Type B pancreatic cell (in vitro differentiated cells): ENCODE measurements around the gene MCTP1. TPM values are rescaled to one million over a fixed set of nuclear protein-coding genes. Genes with fewer than 3 reads are reported as not detected.

Experiments used
- DNase-seq: peaks from one replicate; pipeline ENCODE4 v3.0.0; 2021; ENCODE audit warnings: mixed read lengths; ENCODE audit not compliant: unreplicated experiment; ENCODE audit errors: extremely low spot score
- H3K27ac Mint-ChIP-seq: 2 replicates; pipeline ENCODE4 v1.8.0; 2021; ENCODE audit warnings: mild to moderate bottlenecking, mixed read lengths
- H3K27me3 Mint-ChIP-seq: 2 replicates; pipeline ENCODE4 v1.8.0; 2021; ENCODE audit warnings: mixed read lengths
- H3K36me3 Mint-ChIP-seq: 2 replicates; pipeline ENCODE4 v1.8.0; 2021; ENCODE audit warnings: mixed read lengths
- H3K4me1 Mint-ChIP-seq: one replicate; pipeline ENCODE4 v1.8.0; 2021; ENCODE audit warnings: mixed read lengths; ENCODE audit not compliant: unreplicated experiment
- H3K4me3 Mint-ChIP-seq: 2 replicates; pipeline ENCODE4 v1.8.0; 2021; ENCODE audit warnings: mild to moderate bottlenecking, mixed read lengths
- H3K9me3 Mint-ChIP-seq: 2 replicates; pipeline ENCODE4 v1.8.0; 2021; ENCODE audit warnings: mixed read lengths
- CTCF ChIP-seq: fragments of 200-600 bp; sonication (generic); conservative IDR thresholded peaks from 2 replicates; pipeline ENCODE4 v1.5.0; 2021; ENCODE audit warnings: antibody characterized with exemption, mild to moderate bottlenecking
- total RNA-seq: library from RNA; stranded (reverse); gene quantifications from 2 replicates; pipeline ENCODE4 v1.2.1, GENCODE V29; 2021; ENCODE audit warnings: low replicate concordance

The MCTP1 gene
- total RNA-seq, 1 donor from 2014 or later, result 4.6 TPM

GRCh38 chr5:95105638-95106037 is 179.3 kb downstream of the MCTP1 start:
- Mint-ChIP-seq H3K36me3 (no peaks in the 10 kb centered on the region), H3K9me3 (no peaks in the 10 kb centered on the region), H3K27me3 (no peaks in the 10 kb centered on the region), H3K4me1 (no peaks in the 10 kb centered on the region), H3K4me3 (no peak overlapping the region), H3K27ac (no peak overlapping the region)
- TF ChIP-seq CTCF, result no peak
- no peak for DNase-seq

- no peak overlapping the region for H3K4me3 Mint-ChIP-seq
- no peak overlapping the region for H3K27ac Mint-ChIP-seq
- H3K27me3 Mint-ChIP-seq, result no peaks in the 10 kb centered on the region
- no peaks in the 10 kb centered on the region for H3K4me1 Mint-ChIP-seq
- no peak for TF ChIP-seq CTCF
- no peak for DNase-seq
- H3K36me3 Mint-ChIP-seq, result no peaks in the 10 kb centered on the region
- H3K9me3 Mint-ChIP-seq, result no peaks in the 10 kb centered on the region
Measured at GRCh38 chr5:95102687-95103086, 182.2 kb downstream of the MCTP1 start.

DNA sequence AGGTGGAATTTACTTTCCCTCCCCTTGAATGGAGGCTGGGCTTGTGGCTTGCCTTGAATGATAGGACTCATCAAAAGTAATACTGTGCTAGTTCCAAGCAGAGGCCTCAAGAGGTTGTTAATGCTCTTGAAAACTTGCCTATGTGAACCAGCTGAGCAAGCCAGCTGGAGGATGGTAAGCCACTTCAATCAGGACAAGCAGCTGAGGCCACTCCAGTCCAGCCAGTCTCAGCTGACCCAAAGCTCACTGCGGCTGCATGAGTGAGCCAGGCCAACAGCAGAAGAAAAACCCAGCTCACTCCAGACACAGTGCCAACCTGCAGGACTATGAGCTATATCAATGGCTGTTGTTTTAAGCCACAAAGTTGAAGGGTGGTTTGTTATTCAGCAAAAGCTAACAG is 182.8 kb downstream of the MCTP1 start:
- H3K27ac Mint-ChIP-seq, result no peak overlapping the region

DNA sequence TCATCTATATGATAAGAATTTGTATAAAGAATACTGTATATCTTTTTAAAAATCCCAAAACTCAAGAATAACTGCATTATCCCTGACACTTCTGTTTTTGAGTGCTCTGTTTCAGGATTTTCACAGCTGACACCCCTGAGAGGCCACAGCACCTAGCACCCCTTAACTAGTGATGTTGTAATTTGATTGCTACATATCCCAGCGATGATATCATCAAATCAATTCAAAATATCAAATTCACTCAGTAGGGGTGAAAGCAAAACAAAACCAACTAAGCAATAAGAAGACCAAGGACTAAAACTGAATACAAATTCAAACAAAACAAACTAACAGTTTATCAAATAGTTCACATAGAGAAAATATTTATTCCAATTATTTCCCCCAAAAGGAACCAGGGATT is 184.3 kb downstream of the MCTP1 start:
- Mint-ChIP-seq H3K27ac (no peak overlapping the region), H3K9me3 (no peaks in the 10 kb centered on the region), H3K27me3 (no peaks in the 10 kb centered on the region), H3K4me1 (no peaks in the 10 kb centered on the region), H3K4me3 (no peak overlapping the region), H3K36me3 (no peaks in the 10 kb centered on the region)
- TF ChIP-seq CTCF, result no peak
- DNase-seq, result no peak

More for the DNA sequence above, 182.8 kb downstream of the MCTP1 start:
- Mint-ChIP-seq H3K4me3 (no peak overlapping the region), H3K4me1 (no peaks in the 10 kb centered on the region), H3K36me3 (no peaks in the 10 kb centered on the region), H3K27me3 (no peaks in the 10 kb centered on the region), H3K9me3 (no peaks in the 10 kb centered on the region)
- TF ChIP-seq CTCF, result no peak
- DNase-seq, result no peak

DNA sequence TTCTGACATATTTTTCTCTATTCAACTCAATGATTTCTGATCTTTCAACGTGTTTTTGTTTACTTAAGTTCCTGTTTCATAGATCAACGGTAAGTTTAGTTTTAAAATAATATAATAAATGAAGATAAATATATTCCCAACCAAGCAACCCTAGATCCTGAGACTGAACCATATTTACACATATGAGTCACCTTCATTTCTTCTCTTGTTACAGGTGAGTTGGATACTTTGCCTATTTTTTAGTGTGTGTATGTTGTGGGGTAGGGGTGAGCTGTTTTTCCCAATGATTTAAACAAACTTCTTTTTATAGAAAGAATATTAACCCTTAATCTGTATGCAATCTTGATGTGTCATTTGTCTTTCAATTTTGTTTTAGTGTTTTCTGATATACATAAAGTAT is 186.9 kb downstream of the MCTP1 start:
- no peak for TF ChIP-seq CTCF
- Mint-ChIP-seq H3K27me3 (no peaks in the 10 kb centered on the region), H3K4me3 (no peak overlapping the region), H3K4me1 (no peaks in the 10 kb centered on the region), H3K9me3 (no peaks in the 10 kb centered on the region), H3K36me3 (no peaks in the 10 kb centered on the region), H3K27ac (no peak overlapping the region)
- DNase-seq, result no peak

- H3K36me3 Mint-ChIP-seq, result no peaks in the 10 kb centered on the region
- DNase-seq, result no peak
- no peak overlapping the region for H3K27ac Mint-ChIP-seq
- peaks cover 8% of the 10 kb centered on the region for H3K9me3 Mint-ChIP-seq
- no peak for TF ChIP-seq CTCF
- no peak overlapping the region for H3K4me3 Mint-ChIP-seq
- H3K4me1 Mint-ChIP-seq, result peaks cover 4% of the 10 kb centered on the region
- no peaks in the 10 kb centered on the region for H3K27me3 Mint-ChIP-seq
Measured at GRCh38 chr5:95093211-95093610, 191.7 kb downstream of the MCTP1 start.
